GM19438 (cell line): ENCODE measurements around the gene ADAM10.

Experiments used
- ATAC-seq: cut with Tn5 transposase; IDR thresholded peaks from one replicate; pipeline ENCODE4 v1.9.1; 2021; ENCODE audit warnings: low read depth; ENCODE audit not compliant: unreplicated experiment

The ADAM10 gene

DNA sequence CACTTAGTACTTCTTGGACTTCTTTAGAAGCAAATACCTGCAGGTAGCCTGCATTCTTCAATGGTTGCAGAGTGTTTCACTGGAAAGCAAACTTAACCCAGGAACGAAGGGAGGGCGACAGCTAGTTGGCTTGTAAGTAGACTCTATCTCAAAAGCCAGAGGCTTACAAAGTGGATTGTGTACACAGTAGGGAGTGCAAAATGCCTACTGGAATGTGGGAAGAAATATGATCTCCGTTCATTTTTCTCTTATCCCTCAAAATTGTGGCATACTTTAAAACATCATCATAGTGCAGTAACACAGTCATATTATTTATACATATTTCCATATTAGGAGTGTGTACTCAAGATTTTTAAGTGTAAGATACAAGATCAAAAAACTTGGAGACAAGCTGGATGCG lies 162.0 kb downstream of the ADAM10 start:
- no peak for ATAC-seq

DNA sequence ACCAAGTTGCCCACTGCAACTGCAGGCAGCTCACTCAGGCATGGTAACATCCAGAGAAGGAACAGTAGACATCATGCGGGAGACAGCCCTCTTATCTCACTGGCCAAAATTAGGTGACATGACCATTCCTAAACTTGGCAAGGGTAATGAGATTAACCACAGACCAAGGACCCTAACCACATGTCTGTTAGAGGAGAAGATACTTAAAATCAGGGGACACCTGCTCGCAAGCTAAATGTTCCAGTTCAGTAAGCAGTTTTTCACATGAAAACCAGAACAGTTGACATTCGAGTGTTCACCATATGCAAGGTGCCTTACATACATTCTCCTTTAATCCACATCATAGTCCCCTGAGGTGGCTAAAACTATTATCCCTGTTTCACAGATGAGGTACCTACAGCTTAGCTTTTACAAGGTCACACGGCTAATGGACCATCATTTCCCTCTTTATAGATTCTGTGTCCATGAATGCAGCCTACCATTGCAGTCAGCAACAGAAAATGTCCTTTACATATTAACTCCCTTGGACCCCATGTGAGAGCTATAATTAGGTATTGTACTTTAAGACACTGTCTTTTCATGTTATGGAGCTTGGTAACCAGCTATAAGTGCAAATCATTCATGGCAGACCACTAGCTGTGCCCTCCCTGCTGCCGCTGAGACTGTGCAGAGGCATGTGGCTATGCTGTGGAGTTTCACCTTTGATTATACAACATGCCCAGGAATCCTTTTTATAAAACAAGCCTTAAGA lies 163.6 kb downstream of the ADAM10 start:
- no peak for ATAC-seq

DNA sequence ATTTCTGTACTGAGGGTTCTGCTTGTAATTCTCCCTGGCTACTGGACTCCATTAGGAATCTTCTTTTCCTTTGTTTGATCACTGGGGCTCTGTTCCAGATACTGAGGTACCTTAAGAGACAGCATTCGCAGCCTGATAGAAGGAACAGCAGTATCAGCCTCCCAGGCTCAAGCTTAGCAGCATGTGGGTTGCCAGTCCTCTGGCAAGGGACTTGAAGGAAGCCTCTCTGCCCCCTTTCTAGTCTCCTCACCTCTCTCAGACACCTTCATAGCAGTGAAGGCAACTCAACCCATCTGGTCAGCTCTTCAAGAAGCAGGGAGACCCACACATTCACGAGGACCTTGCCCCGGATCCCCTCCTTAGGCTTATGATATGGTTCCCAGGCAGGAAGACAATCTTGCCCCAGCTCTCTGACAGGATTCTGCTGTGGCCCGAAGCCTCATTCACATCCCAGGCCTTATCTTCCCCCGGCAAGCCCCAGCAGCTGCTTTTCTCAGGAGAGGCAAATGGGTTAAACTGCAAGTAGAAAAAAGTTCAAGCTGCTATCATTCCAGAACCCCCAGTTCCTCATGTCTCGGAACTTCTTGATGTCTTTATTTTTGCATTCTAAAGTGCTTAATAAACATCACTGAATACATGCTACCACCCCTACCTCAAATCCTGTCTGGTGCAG lies 164.6 kb downstream of the ADAM10 start:
- ATAC-seq: no peak

DNA sequence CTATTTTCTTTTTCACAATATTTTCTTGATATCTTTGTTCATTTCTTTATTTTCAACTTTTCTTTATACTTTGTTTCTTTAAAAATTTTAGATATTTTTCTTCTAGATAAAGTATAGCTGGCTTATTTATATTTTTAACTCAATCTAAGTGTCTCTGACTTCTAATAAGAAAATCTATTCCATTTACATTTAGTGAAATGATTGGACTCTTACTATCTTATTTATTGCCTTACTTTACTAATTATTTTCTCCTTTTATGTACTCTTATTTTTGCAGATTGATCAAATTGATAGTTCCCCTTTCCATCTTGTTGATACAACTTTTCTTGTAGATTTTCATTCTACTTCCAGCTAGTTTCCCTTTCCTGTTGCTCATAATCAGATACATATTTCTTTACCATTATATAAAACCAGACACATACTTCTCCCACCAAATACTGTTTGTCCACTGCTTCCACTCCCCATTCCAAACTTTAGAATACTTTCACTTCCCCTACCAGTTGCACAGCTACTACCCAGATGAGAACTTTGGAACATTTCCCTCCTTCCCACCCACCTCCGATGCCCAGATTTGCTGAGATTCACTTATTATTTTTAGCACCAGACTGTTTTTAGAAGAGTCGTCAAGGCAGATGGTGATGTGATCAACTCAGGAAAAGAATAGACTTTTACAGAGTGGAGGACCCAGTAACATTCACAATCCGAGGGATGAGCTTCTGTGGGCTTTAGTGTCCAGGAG lies 166.2 kb downstream of the ADAM10 start:
- ATAC-seq: no peak

DNA sequence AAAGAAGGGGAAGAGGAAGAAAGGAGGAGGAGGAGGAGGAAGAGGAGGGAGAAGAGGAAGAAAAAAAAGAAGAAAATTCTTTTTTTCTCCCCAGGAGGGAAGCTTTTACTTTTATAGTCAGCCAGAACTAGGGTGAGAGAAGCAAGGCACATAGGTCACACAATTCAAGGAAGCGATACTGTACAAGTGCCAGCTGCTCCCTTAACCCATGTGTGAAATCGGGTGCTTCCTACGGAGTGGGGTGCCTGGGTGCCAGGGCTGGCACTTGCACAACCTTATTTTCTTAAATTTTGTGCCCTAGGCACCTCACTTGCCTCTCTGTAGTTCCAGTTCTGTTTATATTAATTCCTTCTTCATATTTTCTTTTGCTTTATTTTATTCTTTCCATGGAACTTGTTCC lies 167.3 kb downstream of the ADAM10 start:
- ATAC-seq: no peak

DNA sequence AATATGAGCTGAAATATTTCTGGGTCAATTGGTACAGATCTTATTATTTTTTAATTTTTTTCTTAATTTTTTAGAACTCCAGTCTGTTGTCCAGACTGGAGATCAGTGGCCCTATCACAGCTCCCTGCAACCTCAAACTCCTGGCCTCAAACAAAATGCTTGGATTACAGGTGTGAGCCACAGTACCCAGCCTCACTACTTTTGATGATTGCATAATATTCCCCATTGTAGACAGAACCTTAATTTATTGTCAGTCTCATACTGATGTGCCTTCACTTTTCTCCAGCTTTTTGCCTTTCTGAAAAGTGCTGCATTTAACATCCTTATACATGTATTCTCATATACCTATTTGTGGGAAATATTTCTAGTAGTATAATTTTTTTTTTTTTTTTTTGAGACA lies 172.8 kb downstream of the ADAM10 start:
- ATAC-seq: no peak

DNA sequence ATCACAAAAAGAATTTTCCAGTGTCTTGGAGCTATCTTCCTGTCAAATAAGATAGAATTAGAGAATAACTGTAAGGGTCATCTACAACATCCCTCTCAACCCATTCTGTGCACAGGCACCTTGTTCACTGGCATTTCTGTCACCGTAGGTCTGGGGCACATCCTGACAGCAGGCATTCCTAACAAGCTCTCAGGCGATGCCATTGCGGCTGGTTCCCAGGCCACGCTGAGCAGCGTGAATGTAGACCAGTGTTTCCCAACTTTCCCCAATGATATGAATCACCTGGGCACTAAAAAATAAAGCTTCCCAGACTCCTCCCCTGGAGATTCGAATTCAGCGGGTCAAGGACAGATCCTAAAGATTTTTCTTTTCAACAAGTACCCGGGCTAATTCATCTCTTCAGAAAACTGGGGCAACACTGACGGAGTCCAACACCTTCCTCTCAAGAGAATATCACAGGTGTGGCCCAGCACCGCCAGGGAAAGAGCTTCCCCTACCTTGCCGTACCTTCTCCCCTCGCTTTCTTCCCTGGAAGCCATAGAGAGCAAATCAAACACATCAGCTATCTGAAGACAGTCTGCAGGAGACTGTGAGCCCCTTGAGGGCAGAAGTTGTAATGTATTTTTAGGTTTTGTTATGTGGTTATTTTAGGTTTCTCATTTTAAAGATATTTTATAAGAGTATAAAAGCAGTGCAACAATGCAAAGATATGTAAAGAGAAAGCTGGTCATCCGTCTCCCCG lies 174.3 kb downstream of the ADAM10 start:
- no peak for ATAC-seq

DNA sequence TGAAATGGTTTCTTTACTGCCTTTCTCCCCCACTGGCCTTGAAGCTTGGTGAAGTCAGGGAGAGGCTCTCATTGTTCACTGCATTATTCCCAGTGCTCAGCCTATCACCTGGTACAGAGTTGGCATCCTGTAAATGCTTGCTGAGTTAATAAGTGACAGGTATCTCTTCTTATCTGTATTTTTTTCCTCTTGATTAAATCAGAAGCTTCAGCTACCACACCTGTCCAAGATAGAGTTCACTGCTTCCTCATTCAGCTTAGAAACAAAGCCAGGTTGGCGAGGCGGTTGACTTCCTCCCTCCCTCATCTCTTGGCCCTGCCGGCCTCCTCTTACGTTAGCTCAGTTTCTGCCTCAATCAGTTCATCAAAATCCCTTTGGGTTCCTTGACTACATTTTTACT lies 174.9 kb downstream of the ADAM10 start:
- ATAC-seq: no peak

DNA sequence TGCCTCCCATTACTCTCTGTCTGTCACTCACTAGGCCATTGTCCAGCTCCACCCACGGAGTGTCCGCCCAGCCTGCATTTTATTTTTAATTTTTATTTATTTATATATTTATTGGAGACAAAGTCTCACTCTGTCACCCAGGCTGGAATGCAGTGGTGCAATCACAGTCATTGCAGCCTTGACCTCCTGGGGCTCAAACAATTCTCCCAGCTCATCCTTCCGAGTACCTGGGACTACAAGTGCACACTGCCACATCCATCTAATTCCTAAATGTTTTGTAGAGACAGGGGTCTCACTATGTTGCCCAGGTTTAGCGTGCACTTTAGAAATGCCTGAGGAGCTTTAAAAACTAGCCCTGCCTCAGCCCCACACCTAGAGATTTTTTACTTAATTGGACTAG lies 176.2 kb downstream of the ADAM10 start:
- ATAC-seq: no peak

DNA sequence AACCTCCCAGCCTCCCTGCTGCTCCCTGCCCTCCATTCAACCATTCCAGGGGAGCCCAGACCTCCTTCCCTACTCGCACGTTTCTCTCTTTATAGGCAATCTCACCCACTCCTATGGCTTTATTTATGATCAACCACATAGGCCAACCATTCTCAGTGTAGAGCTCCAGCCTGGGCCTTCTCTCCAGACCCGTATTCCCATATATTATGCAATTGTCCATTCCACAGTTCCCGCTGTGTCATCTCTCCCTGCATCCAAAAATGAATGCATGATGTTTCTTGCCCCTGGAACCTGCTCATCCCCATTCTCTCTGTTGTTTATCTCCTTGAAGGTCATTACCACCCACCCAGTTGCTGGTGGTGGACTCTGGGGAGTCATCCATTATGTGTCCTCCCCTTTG lies 177.0 kb downstream of the ADAM10 start:
- no peak for ATAC-seq

DNA sequence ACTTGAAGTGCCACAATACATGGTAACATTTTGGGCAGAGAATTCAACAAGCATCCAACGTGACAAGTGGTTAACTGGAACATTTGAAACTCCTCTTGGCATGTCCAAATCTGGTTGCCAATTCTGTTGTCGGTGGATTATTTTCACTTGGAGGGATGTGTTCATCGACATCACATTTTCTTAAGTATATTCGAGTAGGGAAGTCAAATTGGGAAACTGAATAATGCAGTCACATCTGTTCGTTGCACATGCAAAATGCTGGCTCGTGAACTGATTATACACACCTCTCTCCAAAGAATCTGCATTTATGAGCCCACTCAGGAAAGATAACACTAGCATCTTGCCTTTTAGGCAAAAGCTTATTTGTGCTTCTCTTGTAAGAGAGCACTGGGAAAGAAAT lies 178.0 kb downstream of the ADAM10 start:
- no peak for ATAC-seq

DNA sequence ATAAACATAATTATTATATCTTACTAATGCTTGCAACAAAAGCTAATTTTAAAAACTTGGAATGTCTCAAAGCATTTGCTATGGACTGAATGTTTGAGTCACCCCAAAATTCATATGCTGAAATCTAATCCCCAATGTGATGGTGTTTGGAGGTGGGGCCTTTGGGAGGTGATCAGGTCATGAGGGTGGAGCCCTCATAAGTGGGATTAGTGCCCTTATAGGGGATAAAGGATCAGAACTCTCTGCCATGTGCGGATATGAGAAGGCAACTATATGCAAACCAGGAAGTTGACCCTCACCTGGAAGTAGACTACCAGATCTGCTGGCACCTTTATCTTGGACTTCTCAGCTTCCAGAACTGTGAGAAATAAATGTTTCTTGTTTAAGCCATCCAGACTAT lies 180.1 kb downstream of the ADAM10 start:
- ATAC-seq: no peak

DNA sequence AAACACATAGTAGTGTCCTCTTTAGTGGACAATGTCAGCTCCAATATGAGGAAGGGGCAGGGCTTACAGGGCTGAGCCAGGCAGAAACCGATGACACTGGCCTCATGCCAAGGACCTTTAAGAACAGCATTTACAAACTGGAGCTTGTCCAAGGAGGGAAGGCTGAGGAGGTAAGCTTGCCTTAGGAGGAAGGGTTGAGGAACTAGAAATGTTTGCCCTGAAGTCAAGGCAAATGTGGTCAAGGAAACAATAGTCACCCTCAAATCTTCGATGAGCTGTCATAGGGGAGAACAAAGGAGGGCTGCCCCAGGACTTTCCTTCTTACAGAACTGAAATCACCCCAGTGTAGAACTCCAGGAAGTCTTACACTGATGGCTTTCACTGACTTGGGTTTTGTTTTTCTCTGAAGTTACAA lies 181.3 kb downstream of the ADAM10 start:
- ATAC-seq: no peak

DNA sequence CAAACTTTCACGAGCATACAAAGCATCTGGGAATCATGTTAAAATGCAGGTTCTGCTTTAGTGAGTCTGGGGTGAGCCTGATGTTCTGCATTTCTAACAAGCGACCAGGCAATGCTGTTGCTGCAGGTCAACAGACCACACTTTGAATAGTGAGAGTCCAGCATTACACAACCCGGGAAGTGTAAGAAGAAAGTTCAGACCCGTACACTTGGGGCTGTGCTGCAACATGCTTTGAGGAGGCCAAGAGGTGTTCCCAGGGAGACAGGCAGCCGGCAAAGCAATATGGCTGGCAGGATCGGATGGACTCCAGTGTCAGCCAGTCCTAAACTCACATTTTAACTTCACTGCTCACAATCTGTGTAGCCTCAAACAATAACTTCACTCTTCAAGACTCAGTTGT lies 183.5 kb downstream of the ADAM10 start:
- ATAC-seq: no peak

DNA sequence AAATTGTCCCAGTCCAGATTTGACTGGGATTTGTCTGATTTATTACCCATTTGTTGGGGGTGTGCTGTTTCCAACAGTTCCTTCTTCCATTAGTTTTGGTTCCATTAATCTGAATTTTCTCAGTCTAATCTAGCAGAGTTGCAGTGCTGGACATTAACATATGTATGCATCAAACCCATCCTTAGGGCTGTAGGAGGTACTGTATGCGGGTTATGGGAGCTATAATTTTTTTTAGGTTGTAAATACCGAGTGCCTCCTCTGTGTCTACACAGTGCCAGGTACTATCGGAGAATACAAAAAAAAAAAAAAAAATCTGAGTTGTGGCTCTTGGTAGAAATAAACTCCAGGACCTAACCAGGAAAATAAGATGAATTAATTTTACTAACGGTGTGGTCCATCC lies 183.9 kb downstream of the ADAM10 start:
- ATAC-seq: no peak

DNA sequence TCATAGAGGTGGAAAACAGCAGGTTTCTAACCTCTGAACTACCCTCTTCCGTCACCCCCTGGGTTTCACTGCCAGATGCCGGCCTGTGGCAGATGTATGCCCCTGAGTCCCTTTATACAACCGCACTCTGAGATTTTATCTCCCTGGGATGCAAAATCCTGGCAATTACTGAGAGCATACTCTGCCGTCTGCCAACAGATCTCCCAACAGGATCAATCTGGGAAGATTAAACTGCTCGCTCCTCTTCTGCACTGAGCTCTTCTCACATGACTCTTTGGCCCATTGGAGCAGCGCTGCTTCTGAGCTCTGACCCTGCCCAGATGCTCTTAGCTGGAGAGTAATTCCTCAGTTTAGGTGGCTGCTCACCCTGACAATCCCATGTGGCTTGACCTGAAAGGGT lies 184.5 kb downstream of the ADAM10 start:
- ATAC-seq: no peak

DNA sequence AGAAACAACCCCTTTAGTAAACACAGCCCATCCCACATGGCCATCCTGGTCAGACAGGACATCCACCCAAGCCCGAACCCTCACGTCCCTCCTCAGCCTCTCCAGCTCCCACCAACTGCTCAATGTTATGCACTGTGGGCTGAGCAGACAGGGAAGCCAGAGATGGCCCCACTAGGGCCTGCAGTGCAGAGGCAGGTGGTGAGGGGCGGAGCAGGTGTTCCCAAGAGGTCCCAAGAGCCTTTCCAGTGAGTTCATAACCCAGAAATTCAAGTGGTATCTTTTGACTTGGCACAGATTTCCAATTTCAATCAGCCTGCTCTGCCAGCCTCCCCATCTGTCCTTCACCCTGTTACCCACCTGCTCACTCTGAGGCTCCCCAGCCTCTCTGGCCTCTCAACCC lies 187.4 kb downstream of the ADAM10 start:
- ATAC-seq: no peak

DNA sequence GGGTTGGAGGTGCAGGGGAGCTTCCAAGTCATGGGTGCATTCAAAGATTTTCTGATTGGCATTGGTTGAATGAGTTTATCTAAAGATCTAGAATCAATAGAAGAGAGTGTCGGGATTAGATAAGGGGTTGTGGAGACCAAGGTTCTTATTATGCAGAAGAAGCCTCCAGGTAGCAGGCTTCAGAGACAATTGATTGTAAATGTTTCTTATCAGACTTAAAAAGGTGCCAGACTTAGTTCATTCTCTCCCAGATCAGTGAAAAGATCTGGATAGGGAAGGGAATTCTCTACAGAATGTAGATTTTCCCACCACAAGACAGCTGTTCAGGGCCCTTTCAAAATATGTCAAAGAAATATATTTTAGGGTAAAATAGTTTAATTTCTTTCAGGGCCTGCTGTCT lies 188.2 kb downstream of the ADAM10 start:
- no peak for ATAC-seq

DNA sequence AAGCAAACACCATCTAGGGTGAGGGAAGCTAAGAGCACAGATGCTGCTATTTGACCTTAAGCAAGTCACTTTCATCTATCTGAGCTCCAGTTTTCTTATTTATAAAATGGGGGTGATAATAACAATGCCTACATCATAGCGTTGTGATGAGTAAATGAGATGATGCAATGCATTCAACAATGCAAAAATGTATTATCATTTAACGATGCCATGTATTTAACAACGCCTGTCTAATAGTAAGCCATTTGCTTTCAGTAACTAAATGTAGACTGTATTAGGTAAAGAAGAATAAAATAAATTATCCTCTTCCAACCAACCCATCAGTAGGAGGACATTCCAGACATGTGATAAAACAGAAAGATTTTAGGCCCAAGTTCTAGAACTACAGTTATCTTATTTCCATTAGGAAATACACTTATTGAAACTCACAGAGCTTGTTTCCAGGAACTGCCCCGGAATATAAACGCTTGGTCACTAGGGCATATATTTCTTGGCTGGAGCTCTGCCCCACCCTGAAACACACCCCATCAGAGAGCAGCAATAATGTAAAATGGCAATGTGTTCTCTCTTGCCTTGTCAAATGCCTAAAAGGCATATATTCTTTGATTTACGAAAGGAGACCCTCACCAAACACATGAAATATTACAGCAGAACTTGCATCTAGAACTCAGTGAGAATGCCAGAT lies 189.5 kb downstream of the ADAM10 start:
- no peak for ATAC-seq

DNA sequence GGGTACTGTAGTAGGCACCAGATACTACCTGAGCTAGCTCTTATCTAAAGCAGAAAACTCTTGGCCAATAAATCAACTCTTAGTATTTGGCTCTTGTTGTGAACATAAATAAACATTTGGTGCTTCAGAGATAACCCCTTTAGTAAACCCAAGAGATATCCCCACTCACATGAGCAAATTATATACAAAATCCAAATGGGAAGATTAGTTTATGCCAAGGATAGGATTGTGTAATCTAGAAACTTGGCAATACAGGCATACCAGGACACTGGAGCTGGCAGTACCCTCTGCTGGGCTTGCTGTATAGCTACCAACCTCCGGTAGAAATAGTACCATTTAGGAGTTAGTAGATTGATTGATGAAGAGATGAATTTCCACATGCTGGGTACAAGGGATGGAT lies 190.7 kb downstream of the ADAM10 start:
- ATAC-seq: no peak

DNA sequence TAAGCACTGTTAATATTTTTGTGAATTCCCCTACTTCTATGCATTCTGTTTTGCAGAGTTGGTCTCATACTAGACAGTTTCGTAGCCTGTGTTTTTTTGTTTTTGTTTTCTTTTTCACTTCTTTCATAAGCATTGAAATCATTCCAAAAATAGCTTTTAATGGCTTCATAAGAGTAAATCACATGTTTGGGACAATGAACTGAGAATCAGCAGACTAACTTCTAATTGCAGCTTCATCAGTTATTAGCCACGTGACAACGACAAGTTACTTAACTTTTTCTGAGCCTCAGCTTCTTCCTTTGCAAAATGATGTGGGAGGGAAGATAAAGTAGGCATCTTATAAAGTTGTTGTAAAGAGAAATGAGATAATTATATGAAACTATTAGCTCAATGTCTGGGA lies 193.0 kb downstream of the ADAM10 start:
- ATAC-seq: no peak
